HCT116 (cell line): ENCODE data around the gene COX20.
A peak's percentile ranks its signal among the peaks of the same experiment; 100 is the strongest.

Experiments
- CTCF ChIP-seq, 3 experiments: fragments of 200-600 bp in 1 of 3; sonication (generic) in 1 of 3; IDR thresholded peaks in 2 of 3; conservative IDR thresholded peaks in 1 of 3; 2 replicates each; pipeline ENCODE4 v1.5.1; 2012 to 2017; ENCODE audit warnings: low read depth in 2 of 3, low read length in 2 of 3, antibody characterized with exemption in 1 of 3, borderline replicate concordance in 1 of 3, control low read depth in 1 of 3, mild to moderate bottlenecking in 1 of 3, mixed read lengths in 1 of 3, mixed run types in 1 of 3, moderate library complexity in 1 of 3; ENCODE audit not compliant: insufficient read depth in 1 of 3
- EZH2phosphoT487 ChIP-seq: fragments of 200-600 bp; IDR thresholded peaks from 2 replicates; pipeline ENCODE4 v1.6.1; 2018; ENCODE audit warnings: antibody characterized with exemption, borderline replicate concordance
- POLR2A ChIP-seq: IDR thresholded peaks from 2 replicates; pipeline ENCODE4 v1.7.0; 2011; ENCODE audit warnings: borderline replicate concordance; ENCODE audit not compliant: insufficient read depth, insufficient read length; ENCODE audit errors: extremely low read depth
- POLR2AphosphoS5 ChIP-seq: IDR thresholded peaks from 2 replicates; pipeline ENCODE4 v1.6.1; 2011; ENCODE audit warnings: mild to moderate bottlenecking, low read depth, low read length, moderate library complexity
- RAD21 ChIP-seq: IDR thresholded peaks from 2 replicates; pipeline ENCODE4 v1.6.1; 2012; ENCODE audit warnings: low read depth, mild to moderate bottlenecking
- SRF ChIP-seq: IDR thresholded peaks from 2 replicates; pipeline ENCODE4 v1.6.1; 2012; ENCODE audit warnings: low read depth
- YY1 ChIP-seq: IDR thresholded peaks from 2 replicates; pipeline ENCODE4 v1.6.1; 2011; ENCODE audit warnings: low read length, low read depth, moderate library complexity, mild to moderate bottlenecking; ENCODE audit not compliant: insufficient replicate concordance; ENCODE audit errors: extremely low read depth
- ZNF274 ChIP-seq: fragments of 200-500 bp; sonication (Bioruptor generic); IDR thresholded peaks from 2 replicates; pipeline ENCODE4 v1.6.1; 2014; ENCODE audit warnings: mild to moderate bottlenecking, low read depth, low read length, inconsistent platforms
- TF ChIP-seq, protein P1 (sequence below): IDR thresholded peaks from 2 replicates; pipeline ENCODE4 v1.6.1; 2011; ENCODE audit warnings: mild to moderate bottlenecking, low read length, moderate library complexity; ENCODE audit not compliant: insufficient replicate concordance; ENCODE audit errors: extremely low read depth

DNA sequence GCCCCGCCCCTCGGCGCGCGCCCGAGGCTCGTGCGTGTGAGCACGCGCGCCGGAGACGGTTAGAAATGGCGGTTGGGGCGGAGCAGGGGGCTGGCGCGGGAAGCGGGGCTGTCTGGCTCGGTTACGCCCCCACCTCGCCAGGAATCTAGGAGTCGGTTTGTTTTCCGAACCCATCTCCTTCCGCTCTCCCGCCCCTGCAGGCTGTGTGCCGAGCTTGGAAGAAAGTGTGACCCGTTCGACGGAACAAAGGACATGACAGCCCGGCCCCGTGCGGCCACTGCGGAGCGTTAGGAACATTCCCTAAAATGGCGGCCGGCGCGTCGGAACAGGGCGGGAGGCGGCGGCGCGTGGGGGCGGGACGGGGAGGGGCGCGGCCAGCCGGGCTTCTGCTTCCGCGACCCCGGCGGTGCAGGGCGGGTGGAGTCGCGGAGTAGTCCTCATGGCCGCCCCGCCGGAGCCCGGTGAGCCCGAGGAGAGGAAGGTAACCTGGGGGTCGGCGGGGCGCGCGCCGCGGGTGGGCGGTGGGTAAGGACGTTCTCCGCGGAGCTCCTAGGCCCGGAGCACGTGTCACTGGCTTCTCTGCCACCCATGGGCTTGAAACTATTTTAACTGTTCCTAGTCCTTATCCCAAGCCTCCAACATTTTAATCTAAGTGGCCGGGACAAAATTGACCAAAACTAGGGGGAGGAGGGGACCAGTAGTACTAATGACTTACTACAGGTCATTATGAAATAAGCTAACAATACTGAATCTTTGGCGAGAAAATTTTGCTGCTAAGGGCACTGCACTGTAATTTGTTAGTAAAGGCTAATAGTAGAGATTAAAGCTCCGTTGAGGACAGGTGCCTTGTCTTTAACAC is at the start of gene COX20:
- TF ChIP-seq POLR2AphosphoS5, result peak; percentile 90
- TF ChIP-seq CTCF (IDR thresholded peaks at IDR 0.05 in 2 of 3, conservative IDR thresholded peaks at IDR 0.05 in 1 of 3; ENCODE audit: borderline replicate concordance in 1 of 3, insufficient read depth in 1 of 3, low read depth in 2 of 3, low read length in 2 of 3), result no peak
- TF ChIP-seq YY1, result peak; percentile 91
- no peak for TF ChIP-seq RAD21
- TF ChIP-seq, protein P1, sequence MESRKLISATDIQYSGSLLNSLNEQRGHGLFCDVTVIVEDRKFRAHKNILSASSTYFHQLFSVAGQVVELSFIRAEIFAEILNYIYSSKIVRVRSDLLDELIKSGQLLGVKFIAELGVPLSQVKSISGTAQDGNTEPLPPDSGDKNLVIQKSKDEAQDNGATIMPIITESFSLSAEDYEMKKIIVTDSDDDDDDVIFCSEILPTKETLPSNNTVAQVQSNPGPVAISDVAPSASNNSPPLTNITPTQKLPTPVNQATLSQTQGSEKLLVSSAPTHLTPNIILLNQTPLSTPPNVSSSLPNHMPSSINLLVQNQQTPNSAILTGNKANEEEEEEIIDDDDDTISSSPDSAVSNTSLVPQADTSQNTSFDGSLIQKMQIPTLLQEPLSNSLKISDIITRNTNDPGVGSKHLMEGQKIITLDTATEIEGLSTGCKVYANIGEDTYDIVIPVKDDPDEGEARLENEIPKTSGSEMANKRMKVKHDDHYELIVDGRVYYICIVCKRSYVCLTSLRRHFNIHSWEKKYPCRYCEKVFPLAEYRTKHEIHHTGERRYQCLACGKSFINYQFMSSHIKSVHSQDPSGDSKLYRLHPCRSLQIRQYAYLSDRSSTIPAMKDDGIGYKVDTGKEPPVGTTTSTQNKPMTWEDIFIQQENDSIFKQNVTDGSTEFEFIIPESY, result no peak
- peak; percentile 41 for TF ChIP-seq POLR2A
- TF ChIP-seq SRF, result peak; percentile 70; the same call in 1 of the 2 replicates
- TF ChIP-seq EZH2phosphoT487, result no peak
- no peak for TF ChIP-seq ZNF274
